Coronary artery (tissue), 2 donors: ENCODE results near the gene MAX.

Experiments
- DNase-seq: peaks from one replicate; pipeline ENCODE4 v3.0.0-alpha.2; 2017; ENCODE audit warnings: low spot score
- H3K27ac ChIP-seq, 2 donors: fragments of 200-600 bp; sonication (generic); one replicate each; pipeline ENCODE4 v1.5.1; 2016 to 2019
- H3K4me3 ChIP-seq: fragments of 200-600 bp; sonication (generic); 2 replicates; pipeline ENCODE4 v1.5.1; 2016; ENCODE audit warnings: mild to moderate bottlenecking, moderate library complexity
- TF ChIP-seq, protein P1 (sequence below): fragments of 200-600 bp; sonication (generic); IDR thresholded peaks from one replicate; pipeline ENCODE4 v1.5.1; 2019; ENCODE audit warnings: antibody characterized with exemption

The MAX gene

GRCh38 chr14:65128096-65128495 lies 25.8 kb upstream of the MAX start:
- Histone ChIP-seq H3K27ac (no peak overlapping the region), H3K4me3 (no peak overlapping the region)
- TF ChIP-seq, protein P1, sequence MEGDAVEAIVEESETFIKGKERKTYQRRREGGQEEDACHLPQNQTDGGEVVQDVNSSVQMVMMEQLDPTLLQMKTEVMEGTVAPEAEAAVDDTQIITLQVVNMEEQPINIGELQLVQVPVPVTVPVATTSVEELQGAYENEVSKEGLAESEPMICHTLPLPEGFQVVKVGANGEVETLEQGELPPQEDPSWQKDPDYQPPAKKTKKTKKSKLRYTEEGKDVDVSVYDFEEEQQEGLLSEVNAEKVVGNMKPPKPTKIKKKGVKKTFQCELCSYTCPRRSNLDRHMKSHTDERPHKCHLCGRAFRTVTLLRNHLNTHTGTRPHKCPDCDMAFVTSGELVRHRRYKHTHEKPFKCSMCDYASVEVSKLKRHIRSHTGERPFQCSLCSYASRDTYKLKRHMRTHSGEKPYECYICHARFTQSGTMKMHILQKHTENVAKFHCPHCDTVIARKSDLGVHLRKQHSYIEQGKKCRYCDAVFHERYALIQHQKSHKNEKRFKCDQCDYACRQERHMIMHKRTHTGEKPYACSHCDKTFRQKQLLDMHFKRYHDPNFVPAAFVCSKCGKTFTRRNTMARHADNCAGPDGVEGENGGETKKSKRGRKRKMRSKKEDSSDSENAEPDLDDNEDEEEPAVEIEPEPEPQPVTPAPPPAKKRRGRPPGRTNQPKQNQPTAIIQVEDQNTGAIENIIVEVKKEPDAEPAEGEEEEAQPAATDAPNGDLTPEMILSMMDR = no peak
- no peak for DNase-seq

GRCh38 chr14:65117769-65118745 lies 15.7 kb upstream of the MAX start:
- TF ChIP-seq, protein P1 = no peak
- no peak overlapping the region for H3K27ac ChIP-seq
- DNase-seq = no peak
- H3K4me3 ChIP-seq = no peak overlapping the region

DNA sequence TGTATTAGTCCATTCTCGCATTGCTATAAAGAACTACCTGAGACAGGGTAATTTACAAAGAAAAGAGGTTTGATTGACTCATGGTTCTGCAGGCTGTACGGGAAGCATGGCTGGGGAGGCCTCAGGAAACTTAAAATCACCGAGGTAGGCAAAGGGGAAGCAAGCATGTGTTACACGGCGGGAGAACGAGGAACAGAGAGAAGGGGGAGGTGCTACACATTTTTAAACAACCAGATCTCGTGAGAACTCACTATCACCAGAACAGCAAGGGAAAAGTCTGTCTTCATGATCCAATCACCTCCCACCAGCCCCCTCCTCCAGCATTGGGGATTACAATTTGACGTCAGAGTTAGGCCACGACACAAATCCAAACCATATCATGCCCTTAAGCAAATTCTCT lies 13.3 kb upstream of the MAX start:
- H3K27ac ChIP-seq = no peak overlapping the region
- no peak for DNase-seq
- no peak overlapping the region for H3K4me3 ChIP-seq
- TF ChIP-seq, protein P1 = no peak

DNA sequence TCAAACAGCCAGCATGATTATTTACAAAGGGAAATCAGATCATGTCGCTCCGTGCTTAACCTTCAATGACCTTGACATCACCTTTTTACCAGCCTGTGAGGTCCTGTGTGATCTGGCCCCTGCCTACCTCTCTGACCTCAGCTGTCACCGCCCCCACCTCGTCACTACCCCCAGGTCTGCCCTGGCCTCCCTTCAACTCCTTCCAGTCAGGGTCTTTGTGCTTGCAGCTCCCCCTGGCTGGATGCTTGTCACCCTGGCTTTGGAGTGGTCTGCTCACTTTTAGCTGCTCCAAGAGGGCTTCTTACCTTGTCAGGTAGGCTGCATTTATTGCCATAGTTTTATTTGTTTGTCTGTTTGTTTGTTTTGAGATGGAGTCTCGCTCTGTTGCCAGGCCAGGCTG lies 8.2 kb upstream of the MAX start:
- Histone ChIP-seq H3K4me3 (no peak overlapping the region), H3K27ac (no peak overlapping the region)
- no peak for DNase-seq
- TF ChIP-seq, protein P1 = no peak

GRCh38 chr14:65109357-65109756 lies 7.0 kb upstream of the MAX start:
- Histone ChIP-seq H3K4me3 (no peak overlapping the region), H3K27ac (no peak overlapping the region)
- TF ChIP-seq, protein P1 = no peak
- no peak for DNase-seq

DNA sequence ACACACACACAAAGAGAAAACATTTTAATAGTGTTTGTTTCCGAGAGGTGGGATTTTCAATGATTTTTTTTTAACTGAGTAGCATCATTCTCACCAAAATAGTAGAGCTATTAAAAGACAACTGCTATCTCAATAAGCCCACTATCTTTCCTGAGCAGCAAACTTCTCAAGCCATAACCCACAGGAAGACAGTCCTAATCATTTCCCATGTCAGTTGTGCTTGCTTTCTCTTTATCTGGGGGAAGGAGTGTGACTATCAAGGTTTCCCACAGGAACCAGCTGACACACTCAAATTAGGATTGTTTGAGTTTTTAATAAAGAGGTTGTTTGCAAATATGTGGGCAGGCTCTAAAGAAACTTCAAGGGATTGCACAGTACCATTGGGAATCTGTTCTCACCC lies 4.9 kb upstream of the MAX start:
- no peak overlapping the region for H3K4me3 ChIP-seq
- no peak for DNase-seq
- TF ChIP-seq, protein P1 = no peak
- H3K27ac ChIP-seq = no peak overlapping the region

DNA sequence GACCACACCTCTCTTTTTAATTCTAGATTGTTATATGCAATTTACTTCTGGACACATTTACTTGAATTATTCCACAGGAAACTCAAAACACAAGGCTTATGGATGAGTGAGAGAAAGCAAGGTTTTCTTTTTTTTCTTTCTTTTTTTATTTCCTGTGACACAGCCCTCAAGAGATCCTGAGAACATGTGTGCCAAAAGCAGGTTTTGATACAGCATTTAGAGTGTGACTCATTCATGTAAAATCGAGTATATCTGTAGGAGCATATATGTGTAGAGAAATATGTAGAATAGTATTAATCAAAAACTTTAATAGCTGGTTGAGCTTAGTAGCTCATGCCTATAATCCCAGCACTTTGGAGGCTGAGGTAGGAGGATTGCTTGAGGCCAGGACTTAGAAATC lies 4.4 kb upstream of the MAX start:
- TF ChIP-seq, protein P1 = no peak
- DNase-seq = no peak
- Histone ChIP-seq H3K4me3 (no peak overlapping the region), H3K27ac (no peak overlapping the region)
